Immature natural killer cell (primary cell): ENCODE data around the gene PPTC7. TPM values are rescaled to one million over a fixed set of nuclear protein-coding genes. Genes with fewer than 3 reads are reported as not detected.
A peak's percentile ranks its signal among the peaks of the same experiment; 100 is the strongest.
"Not testable (repeated sequence)": the region's sequence is repeated elsewhere in the genome, so short reads cannot be mapped to it uniquely, and the experiment has no call there.

Source experiments
- DNase-seq, 3 donors: peaks; one replicate each; pipeline ENCODE4 v3.0.0; 2022; ENCODE audit warnings: mixed read lengths in 1 of 3
- H3K27ac Mint-ChIP-seq, 6 donors: one replicate each; pipeline ENCODE4 v1.8.0; 2020; ENCODE audit warnings: mixed read lengths in 6 of 6, mild to moderate bottlenecking in 5 of 6, inconsistent platforms in 4 of 6, moderate library complexity in 3 of 6
- H3K27me3 Mint-ChIP-seq, 3 donors: one replicate each; pipeline ENCODE4 v1.8.0; 2020 to 2021; ENCODE audit warnings: low read depth in 3 of 3, mild to moderate bottlenecking in 3 of 3, mixed read lengths in 3 of 3, moderate library complexity in 3 of 3, inconsistent platforms in 1 of 3
- H3K36me3 Mint-ChIP-seq, 3 donors: one replicate each; pipeline ENCODE4 v1.8.0; 2020; ENCODE audit warnings: mixed read lengths in 3 of 3, inconsistent platforms in 2 of 3, mild to moderate bottlenecking in 2 of 3
- H3K4me1 Mint-ChIP-seq, 2 donors: one replicate each; pipeline ENCODE4 v1.8.0; 2020; ENCODE audit warnings: inconsistent platforms in 2 of 2, mild to moderate bottlenecking in 2 of 2, mixed read lengths in 2 of 2, moderate library complexity in 1 of 2
- H3K4me3 Mint-ChIP-seq, 5 donors: one replicate each; pipeline ENCODE4 v1.8.0; 2020; ENCODE audit warnings: mild to moderate bottlenecking in 5 of 5, mixed read lengths in 5 of 5, inconsistent platforms in 3 of 5, moderate library complexity in 3 of 5
- H3K9me3 Mint-ChIP-seq, 6 donors: one replicate each; pipeline ENCODE4 v1.8.0; 2020; ENCODE audit warnings: mild to moderate bottlenecking in 6 of 6, mixed read lengths in 6 of 6, inconsistent platforms in 4 of 6, moderate library complexity in 3 of 6
- polyA plus RNA-seq, 3 donors: library from polyadenylated mRNA; unstranded; fragments of 300-500 nt; fragmentation: Illumina TruSeq; gene quantifications; one replicate each; pipeline ENCODE4 v1.2.3, GENCODE V29; 2021

Gene PPTC7
- polyA plus RNA-seq, 3 donors from 2014 or later, result 7.8 to 11.5 (median 9.3) TPM

DNA sequence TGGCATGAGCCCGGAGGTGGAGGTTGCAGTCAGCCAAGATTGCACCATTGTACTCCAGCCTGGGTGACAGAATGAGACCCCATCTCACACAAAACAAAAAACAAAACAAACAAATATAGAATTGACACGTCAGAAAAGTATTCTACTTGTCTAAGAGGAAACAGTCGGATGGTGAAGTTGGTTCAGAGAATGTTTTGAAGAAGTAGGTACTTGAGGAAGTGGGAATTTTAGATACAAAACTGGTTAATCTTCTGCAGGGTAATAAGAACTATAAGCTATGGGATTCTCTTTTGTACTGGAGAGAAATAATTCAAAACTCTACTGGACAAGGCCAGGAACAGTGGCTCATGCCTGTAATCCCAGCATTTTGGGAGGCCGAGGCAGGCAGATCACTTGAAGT is 16.2 kb upstream of the PPTC7 start:
- H3K4me3 Mint-ChIP-seq, result no peak overlapping the region
- peak overlapping the region in 1 of 6 donors; percentile 32 for H3K27ac Mint-ChIP-seq
- no peak for DNase-seq

DNA sequence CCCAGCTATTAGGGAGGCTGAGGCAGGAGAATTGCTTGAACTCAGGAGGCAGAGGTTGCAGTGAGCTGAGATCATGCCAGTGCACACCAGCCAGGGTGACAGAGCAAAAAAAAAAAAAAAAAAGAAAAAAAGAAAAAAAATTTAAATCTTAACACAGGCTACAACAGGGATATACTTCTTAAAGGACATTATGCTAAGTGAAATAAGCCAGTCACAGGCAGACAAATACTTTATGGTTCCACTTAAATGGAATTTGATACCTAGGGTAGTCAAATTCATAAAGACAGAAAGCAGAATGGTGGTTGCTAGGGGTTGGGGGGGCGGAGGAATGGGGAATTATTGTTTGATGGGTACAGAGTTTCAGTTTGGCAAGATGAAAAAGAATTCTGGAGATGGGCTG is 14.8 kb upstream of the PPTC7 start:
- no peak for DNase-seq
- Mint-ChIP-seq H3K36me3 (no peaks in the 10 kb centered on the region), H3K27ac (peak overlapping the region in 1 of 6 donors; percentile 46), H3K4me1 (peaks cover 0 to 2% of the 10 kb centered on the region in 2 donors), H3K9me3 (no peaks in the 10 kb centered on the region), H3K4me3 (no peak overlapping the region), H3K27me3 (peaks cover 0 to 4% (median 3%) of the 10 kb centered on the region in 3 donors)

More for the DNA sequence above, 16.2 kb upstream of the PPTC7 start:
- H3K27me3 Mint-ChIP-seq, result peaks cover 0 to 4% (median 3%) of the 10 kb centered on the region in 3 donors
- no peaks in the 10 kb centered on the region for H3K9me3 Mint-ChIP-seq
- H3K36me3 Mint-ChIP-seq, result no peaks in the 10 kb centered on the region
- peaks cover 0 to 3% of the 10 kb centered on the region in 2 donors for H3K4me1 Mint-ChIP-seq

DNA sequence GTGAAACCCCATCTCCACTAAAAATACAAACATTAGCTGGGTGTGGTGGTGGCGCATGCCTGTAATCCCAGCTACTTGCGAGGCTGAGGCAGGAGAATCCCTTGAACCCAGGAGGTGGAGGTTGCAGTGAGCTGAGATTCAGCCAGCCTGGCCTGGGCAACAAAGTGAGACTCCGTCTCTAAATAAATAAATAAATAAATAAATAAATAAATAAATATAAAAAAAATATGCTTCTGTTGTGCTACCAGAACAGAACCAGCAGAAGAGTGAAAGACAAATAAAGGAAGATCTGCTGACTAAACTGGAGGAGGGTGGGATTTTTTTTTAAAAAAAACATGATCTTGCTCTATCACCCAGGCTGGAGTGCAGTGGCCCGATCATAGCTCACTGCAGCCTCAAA is 9.8 kb upstream of the PPTC7 start:
- not testable (repeated sequence) for H3K36me3 Mint-ChIP-seq, H3K27me3 Mint-ChIP-seq, H3K4me3 Mint-ChIP-seq, H3K4me1 Mint-ChIP-seq, DNase-seq, H3K9me3 Mint-ChIP-seq
- peak overlapping the region in 1 of 6 donors; percentile 54 for H3K27ac Mint-ChIP-seq

DNA sequence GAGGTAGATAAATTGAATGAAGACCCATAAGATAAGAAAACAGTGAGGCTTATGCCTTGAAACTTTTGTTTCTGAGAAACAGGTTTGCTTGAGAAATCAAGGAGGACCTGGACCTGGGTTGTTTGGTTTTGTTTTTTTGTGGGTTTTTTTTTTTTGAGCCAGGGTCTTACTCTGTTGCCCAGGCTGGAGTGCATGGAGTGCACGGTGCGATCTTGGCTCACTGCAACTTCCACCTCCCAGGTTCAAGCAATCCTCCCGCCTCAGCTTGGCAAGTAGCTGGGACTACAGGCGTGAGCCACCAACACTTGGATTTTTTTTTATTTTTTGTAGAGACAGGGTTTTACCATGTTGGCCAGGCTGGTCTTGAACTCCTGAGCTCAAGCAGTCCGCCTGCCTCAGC is 9.0 kb upstream of the PPTC7 start:
- Mint-ChIP-seq H3K27ac (peak overlapping the region in 1 of 6 donors; percentile 26), H3K36me3 (no peaks in the 10 kb centered on the region), H3K4me1 (peaks cover 6 to 7% of the 10 kb centered on the region in 2 donors), H3K27me3 (peaks cover 0 to 3% (median 0%) of the 10 kb centered on the region in 3 donors), H3K9me3 (no peaks in the 10 kb centered on the region), H3K4me3 (no peak overlapping the region)
- DNase-seq, result no peak

DNA sequence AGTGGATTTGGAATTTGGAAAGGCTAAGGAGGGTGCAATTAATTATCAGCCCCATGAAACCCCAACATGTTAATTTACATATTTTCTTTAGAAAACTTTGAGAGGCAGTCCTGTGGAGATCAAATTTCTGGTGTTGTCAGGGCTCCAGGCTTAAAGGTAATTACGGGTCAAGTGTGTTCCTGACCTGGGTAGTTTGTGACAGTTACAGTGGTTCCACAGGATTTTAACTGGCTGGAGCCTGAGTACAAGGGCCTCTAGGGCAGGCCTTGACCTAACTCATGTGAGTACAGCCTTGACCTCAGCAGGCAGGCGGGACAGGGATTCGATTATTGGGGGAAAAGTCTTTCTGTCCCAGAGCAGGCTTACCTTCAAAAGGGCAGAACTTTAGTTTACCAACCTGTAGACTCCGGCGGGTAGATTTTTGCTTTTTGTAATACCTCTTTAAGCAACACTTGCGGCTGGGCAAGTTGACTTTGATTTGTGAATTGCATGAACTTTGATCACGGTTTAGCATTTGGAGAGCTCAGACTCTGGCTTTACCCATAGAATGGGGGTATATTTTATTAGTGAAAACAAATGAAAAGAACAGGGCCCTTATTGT is 8.4 kb upstream of the PPTC7 start:
- Mint-ChIP-seq H3K27ac (peak overlapping the region in 4 of 6 donors; percentile 67 to 76 (median 71)), H3K36me3 (no peaks in the 10 kb centered on the region), H3K4me1 (peaks cover 6 to 7% of the 10 kb centered on the region in 2 donors), H3K27me3 (peaks cover 0 to 3% (median 0%) of the 10 kb centered on the region in 3 donors), H3K4me3 (no peak overlapping the region), H3K9me3 (no peaks in the 10 kb centered on the region)
- no peak for DNase-seq

DNA sequence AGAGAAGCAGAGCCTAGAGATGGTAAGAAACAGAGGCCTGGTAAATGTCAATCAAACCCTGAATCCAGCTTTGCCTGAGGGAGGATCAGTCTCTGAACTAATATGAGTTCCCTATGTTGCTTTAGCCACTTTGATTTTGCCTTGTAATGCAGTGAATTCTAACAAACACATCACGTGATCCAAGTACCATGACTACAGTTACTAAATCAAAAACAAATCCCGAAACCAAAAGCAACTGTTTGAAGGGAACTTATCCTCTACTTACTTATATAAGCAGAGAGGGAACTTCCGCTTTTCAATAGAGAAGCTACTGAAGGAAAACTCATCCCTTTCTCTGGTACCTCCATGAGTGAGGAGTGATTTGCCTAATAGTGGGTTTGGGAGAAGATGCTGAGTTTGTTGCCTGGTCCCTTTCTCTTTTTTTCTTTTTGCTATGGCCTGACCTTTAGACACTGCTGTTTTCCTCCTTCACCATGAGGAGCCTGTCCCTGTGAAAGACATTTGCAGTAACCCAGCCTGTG is 7.7 kb upstream of the PPTC7 start:
- Mint-ChIP-seq H3K4me3 (no peak overlapping the region), H3K4me1 (peaks cover 7% of the 10 kb centered on the region in 2 donors)
- peak; percentile 34 to 40 (median 36) for DNase-seq

DNA sequence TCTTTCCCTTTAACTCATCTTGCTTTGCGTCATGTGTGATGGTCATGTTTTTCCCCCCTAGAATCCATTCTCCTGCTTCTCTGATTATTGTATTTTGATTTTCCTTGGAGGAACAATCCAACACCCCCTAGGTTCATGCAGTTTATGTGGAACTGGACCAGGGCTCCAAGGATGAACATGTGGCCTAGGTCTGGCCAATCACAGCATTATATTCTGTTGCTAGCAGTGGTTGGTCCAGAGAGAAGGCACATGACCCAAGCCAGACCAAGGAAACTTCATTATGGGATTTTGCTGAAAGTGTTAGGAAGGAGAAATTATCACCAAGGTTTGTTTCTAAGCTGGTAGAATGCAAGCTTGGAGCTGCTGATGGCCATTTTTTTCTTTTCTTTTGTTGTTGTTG is 6.9 kb upstream of the PPTC7 start:
- no peak for DNase-seq
- no peak overlapping the region for H3K4me3 Mint-ChIP-seq
- no peaks in the 10 kb centered on the region for H3K36me3 Mint-ChIP-seq
- peaks cover 0 to 3% (median 0%) of the 10 kb centered on the region in 3 donors for H3K27me3 Mint-ChIP-seq
- peaks cover 14 to 15% of the 10 kb centered on the region in 2 donors for H3K4me1 Mint-ChIP-seq
- H3K27ac Mint-ChIP-seq, result peak overlapping the region in 3 of 6 donors; percentile 26 to 69 (median 68)
- H3K9me3 Mint-ChIP-seq, result no peaks in the 10 kb centered on the region

More for the DNA sequence above, 7.7 kb upstream of the PPTC7 start:
- no peaks in the 10 kb centered on the region for H3K36me3 Mint-ChIP-seq
- H3K27ac Mint-ChIP-seq, result peak overlapping the region; percentile 55 to 87 (median 71)
- no peaks in the 10 kb centered on the region for H3K9me3 Mint-ChIP-seq
- peaks cover 0 to 3% (median 0%) of the 10 kb centered on the region in 3 donors for H3K27me3 Mint-ChIP-seq

DNA sequence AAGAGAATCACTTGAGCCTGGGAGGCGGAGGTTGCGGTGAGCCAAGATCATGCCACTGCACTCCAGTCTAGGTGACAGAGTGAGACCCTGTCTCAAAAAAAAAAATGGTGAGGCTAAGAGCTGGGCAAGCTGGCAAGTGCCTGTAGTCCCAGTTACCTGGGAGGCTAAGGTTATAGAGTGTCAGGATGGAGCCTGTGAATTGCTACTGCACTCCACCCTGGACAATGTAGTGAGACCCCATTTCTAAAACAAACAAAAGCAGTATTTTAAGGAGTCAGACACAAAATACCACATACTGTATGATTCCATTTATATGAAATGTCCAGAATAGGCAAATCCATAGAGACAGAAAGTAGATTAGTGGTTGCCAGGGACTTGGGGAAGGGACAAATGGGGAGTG is 4.0 kb upstream of the PPTC7 start:
- H3K27ac Mint-ChIP-seq, DNase-seq, H3K36me3 Mint-ChIP-seq, H3K27me3 Mint-ChIP-seq, H3K9me3 Mint-ChIP-seq, H3K4me3 Mint-ChIP-seq: not testable (repeated sequence)
- H3K4me1 Mint-ChIP-seq, result peaks cover 29 to 33% of the 10 kb centered on the region in 2 donors

DNA sequence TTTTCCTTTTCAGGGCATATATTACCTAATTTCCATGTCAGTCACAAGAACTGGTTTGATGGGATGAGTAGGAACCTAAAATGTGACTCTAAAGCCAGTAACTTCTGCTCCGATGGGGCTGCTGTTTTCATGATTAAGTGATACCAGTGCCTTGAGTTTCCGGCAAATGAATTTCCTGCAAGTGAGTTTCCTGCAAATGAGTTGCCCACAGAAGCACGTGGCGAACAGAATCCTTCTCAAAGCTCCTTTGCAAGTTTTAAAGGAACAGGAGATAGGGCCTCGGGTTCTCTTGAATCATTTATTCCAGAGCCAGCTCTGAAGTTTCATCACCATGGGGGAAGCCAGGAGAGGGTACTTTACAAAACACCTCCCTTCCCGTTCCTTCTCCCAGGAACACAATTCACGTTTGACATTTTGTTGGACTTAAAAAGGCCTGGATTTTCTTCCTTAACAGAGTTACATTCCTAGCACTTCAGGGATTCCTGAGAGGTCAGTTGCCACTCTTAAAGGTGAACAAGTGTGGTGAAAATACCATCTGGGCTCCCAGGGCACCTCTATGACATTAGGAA is 2.2 kb upstream of the PPTC7 start:
- peaks cover 41 to 44% of the 10 kb centered on the region in 2 donors for H3K4me1 Mint-ChIP-seq
- H3K9me3 Mint-ChIP-seq, result no peaks in the 10 kb centered on the region
- H3K27me3 Mint-ChIP-seq, result peaks cover 0 to 3% (median 0%) of the 10 kb centered on the region in 3 donors
- DNase-seq, result no peak
- H3K36me3 Mint-ChIP-seq, result no peaks in the 10 kb centered on the region
- peak overlapping the region; percentile 11 to 73 (median 45) for H3K4me3 Mint-ChIP-seq
- H3K27ac Mint-ChIP-seq, result peak overlapping the region in 2 of 6 donors; percentile 34 to 44

DNA sequence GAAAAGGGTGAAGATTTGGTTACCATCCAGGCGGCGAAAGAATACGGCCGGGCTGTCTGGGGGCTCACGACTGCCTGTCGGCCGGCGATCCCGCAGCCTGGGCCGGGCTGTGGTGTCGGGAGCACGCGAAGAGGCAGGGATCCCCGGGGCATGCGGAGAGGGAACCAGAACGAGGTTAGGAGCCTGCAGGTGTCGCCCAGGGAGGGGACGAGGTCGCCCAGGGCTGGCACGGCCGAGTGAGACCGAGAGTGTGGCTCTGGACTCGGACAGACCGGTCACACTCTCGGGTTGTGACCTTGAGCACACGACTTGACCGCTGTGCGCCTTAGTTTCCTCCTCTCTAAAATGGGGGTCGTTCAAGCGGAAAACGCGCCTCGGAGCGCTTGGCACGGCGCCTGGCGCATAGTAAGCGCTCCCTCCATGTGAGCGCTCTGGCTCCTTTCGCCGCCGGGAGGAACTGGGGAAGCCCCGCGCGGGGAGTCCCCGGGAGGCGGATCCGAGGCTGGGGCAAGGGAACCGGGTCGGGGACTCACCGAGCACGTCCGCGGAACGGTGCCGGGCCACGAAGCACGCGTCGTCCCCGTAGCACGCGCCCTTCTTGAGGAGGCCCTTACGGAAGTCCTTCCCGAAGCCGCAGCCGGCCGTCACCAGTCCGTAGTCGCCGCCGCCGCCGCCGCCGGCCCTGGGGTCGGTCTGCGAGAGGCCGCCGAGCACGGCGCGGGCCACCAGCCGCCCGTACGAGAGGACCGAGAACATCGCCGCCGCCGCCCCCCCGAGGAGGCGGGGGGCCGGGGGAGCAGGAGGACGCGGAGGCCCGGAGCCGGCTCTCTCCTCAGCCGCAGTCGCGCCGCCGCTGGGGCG is 612 bp downstream of the PPTC7 start:
- peak; percentile 60 to 72 (median 62) for DNase-seq
- H3K4me1 Mint-ChIP-seq, result peaks cover 68 to 73% of the 10 kb centered on the region in 2 donors
- H3K9me3 Mint-ChIP-seq, result no peaks in the 10 kb centered on the region
- no peaks in the 10 kb centered on the region for H3K36me3 Mint-ChIP-seq
- peak overlapping the region; percentile 85 to 96 (median 90) for H3K27ac Mint-ChIP-seq
- peak overlapping the region; percentile 90 to 97 (median 95) for H3K4me3 Mint-ChIP-seq
- H3K27me3 Mint-ChIP-seq, result peaks cover 0 to 3% (median 3%) of the 10 kb centered on the region in 3 donors

DNA sequence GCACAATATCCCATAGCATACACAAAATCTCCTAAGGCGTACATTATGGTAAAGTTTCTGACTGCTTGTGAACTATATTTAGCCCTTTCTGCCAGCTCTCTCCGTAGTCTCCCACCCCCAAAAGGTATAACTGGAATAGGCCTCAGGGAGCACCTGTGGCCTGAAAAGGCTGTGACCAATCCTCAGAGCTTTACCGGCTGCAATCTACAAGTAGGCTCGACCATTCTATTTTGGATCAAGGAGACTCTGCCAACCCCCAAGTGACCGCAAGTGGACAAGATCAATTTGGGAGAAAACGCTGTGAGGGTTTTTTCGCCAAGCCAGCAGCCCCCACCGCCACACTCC is 1.2 kb downstream of the PPTC7 start:
- H3K4me3 Mint-ChIP-seq, result peak overlapping the region; percentile 90 to 97 (median 95)
- no peaks in the 10 kb centered on the region for H3K36me3 Mint-ChIP-seq
- H3K9me3 Mint-ChIP-seq, result no peaks in the 10 kb centered on the region
- peak overlapping the region; percentile 85 to 96 (median 90) for H3K27ac Mint-ChIP-seq
- peaks cover 0 to 3% (median 2%) of the 10 kb centered on the region in 3 donors for H3K27me3 Mint-ChIP-seq
- no peak for DNase-seq
- H3K4me1 Mint-ChIP-seq, result peaks cover 71 to 79% of the 10 kb centered on the region in 2 donors

DNA sequence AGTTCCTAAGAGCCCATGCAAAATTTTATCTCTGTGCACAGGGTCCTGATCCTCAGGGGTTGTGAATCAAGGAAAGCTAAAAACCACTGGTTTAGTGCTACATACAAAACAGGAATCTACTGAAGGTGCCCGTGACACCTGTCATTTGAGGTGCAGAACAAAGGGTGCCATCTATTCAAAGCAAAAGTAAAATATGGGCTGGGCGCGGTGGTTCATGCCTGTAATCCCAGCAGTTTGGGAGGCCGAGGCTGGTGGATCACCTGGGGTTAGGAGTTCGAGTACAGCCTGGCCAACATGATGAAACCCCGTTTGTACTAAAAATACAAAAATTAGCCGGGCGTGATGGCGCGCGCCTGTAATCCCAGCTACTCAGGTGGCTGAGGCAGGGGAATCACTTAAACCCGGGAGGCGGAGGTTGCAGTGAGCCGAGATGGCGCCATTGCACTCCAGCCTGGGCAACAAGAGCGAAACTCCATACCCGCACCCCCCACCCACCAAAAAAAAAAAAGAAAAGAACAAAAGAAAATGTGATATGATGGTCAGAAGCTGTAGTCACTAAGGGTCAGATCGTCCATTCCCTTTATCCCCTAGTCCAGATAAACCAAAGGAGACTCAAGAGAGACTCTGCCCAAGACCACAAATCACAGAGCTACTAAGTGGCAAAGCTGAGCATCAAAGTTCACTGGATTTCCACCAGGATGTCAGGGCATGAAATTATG is 3.4 kb downstream of the PPTC7 start:
- peaks cover 78 to 90% of the 10 kb centered on the region in 2 donors for H3K4me1 Mint-ChIP-seq
- peak overlapping the region; percentile 27 to 95 (median 56) for H3K4me3 Mint-ChIP-seq
- no peaks in the 10 kb centered on the region for H3K9me3 Mint-ChIP-seq
- H3K36me3 Mint-ChIP-seq, result no peaks in the 10 kb centered on the region
- peaks cover 0 to 3% (median 2%) of the 10 kb centered on the region in 3 donors for H3K27me3 Mint-ChIP-seq
- peak overlapping the region; percentile 84 to 92 (median 90) for H3K27ac Mint-ChIP-seq
- DNase-seq, result no peak
